GM19438 (cell line): ENCODE measurements around the gene FAM53A.
"Not testable (repeated sequence)": the region's sequence is repeated elsewhere in the genome, so short reads cannot be mapped to it uniquely, and the experiment has no call there.

Experiments
- ATAC-seq: cut with Tn5 transposase; IDR thresholded peaks from one replicate; pipeline ENCODE4 v1.9.1; 2021; ENCODE audit warnings: low read depth; ENCODE audit not compliant: unreplicated experiment

FAM53A gene

DNA sequence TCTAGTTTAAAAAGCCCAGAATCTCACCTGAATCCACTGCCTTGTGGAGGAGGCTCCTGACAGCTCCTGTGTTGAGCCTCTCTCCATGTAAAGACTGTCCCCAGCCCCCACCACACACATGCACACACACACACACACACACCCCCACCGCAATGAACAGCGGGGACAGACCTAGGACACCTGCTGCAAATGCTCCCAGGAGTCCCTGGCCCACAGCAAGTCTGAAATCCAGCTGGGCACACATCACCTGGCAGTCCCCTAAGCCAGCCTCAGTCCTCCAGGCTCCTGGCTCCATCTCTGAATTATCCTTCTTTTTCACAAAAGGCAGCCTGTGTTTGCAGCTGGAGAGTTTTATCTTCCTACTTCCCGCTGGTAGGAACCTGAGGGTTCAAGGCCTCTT, 6.6 kb upstream of the FAM53A start:
- no peak for ATAC-seq

DNA sequence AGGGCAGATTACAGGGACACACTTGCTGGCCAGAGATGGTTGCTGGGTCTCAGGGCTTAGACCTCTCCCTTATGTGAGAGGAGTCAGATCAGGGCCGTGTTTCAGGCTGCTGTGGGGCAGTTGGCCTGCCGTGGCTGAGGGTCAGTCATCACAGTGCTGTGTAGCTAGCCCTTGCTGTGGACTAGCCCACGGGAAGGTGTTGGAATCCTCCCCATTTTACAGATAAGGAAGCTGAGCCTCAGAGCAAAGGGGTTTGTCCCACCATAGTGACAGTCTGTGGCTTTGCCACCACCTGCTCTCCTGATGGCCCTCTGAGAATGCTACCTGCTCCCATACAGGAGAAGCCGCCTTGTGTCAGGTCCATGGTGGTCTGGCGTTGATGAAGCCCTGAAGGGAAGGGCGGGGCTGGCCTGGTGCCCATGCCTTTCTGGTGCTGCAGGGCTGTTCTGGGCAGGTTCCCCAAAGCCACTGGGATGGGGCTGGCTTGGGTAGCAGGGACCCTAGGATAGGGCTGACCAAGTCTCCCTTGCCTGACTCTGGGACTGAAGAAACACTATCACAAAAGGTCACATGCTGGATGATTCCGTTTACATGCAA, 2.4 kb upstream of the FAM53A start:
- no peak for ATAC-seq

DNA sequence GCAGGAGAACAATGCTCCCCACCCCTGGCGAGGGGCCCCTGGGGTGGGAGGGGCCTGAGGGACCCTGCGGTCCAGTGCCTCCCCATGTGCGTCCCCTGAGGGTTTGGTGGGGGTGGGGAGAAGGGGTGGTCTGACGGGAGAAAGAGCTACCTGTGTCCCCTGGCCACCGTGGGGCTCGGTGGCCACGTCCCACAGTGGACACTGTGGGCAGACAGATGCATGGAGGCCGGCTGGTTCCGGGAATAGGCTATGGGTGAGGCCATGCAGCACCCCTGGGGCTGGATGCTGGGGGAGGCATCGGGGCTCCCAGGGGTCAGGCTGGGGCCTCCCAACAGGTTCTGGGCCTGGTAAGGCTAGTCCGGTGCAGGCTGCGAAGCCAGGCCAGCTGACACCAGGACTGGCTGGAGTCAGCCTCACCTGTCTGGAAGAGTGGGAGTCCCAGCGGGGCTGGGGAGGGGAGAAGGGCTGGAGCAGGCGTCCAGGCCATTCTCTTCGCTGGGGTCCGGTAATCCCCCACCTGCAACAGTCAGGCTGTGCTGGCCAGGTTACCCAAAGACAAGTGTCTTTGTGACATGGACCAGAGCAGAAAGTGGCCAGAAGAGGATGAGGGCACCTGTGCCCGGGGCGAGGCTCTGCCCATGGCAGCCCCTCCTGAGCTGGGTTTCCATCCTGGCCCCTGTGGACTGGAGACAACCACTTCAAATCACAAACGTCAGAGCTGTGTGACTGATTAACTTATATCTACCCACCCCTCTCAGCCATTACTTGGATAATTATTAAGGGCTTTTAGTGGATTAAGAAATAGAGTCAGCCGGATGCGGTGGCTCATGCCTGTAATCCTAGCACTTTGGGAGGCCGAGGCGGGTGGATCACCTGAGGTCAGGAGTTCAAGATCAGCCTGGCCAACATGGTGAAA, 1.4 kb upstream of the FAM53A start:
- no peak for ATAC-seq

GRCh38 chr4:1684506-1685234, 557 bp upstream of the FAM53A start:
- ATAC-seq, result peak; percentile 13

GRCh38 chr4:1683261-1683735, 815 bp downstream of the FAM53A start:
- no peak for ATAC-seq

DNA sequence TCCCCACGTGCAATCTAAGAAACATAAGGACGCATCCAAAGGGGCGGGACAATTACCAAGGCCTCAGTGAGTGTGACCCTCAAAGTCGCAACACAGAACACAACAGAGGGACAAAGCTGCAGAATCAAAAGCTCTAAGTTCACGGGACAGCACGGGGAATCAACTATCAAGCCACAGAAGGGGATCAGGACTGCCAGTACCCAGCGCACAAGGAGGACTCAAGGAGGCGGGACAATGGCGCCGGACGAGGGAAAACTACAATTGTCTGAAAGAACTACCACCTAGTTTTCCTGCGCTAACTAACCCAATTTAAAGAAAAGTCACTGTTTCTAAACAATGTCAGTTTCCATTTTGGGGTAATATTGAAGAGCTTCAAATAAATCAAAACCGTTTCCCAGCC, 1.3 kb downstream of the FAM53A start:
- ATAC-seq, result no peak

DNA sequence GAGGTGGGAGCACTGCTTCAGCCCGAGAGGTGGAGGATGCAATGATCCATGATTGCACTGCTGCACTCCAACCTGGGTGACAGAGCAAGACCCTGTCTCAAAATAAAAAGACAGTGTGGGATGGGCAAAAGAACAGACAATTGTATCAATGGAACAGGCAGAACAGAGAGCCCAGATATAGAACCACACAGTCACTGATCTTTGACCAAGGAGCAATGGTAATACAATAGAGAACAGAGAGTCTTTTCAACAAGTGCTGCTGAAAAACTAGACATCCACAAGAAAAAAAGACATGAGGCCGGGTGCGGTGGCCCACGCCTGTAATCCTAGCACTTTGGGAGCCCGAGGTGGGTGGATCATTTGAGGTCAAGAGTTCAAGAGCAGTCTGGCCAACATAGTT, 5.9 kb downstream of the FAM53A start:
- ATAC-seq, result no peak

DNA sequence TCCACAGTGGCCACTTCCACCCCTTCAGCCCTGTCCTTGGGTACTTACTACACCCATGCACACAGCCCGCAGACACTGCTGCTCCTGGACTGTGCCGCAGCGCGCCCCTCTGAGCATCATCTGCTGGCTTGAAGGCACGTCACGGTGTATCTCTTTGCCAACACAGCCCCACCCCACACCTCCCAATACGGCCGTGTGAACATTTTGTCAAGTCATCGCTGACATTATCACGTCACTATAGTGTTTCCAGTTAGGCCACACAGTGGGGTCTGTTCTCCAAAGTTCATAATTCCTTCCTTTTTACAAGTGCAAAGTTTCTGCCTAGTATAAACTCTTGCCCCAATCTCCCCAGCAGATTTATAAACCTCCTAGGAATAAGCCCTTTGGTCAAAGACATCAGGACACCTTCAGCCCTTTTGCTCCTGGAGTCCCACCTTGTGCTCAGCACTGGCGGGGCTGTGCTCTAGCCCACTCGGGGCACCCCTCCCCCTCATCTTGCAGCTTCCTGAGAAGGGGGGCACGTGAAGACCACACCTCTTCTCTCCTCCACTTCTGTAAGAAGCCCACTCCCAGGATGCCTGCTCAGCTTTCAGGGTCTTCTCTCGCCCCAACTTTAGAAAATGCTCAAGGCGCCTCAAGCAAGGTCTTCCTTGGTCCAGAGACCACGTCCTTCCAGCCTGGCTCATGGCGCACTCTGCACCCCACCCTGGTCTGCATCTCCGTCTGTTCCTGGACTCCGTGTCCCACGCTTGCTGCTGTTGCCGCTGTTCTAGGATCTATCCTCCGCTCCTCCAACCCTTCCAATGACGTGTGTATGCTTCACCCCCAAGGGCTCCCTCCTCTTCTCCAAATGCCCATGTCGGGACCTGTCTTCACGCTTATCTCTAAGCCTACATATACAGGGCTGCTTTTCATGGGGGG, 7.2 kb downstream of the FAM53A start:
- ATAC-seq, result no peak

DNA sequence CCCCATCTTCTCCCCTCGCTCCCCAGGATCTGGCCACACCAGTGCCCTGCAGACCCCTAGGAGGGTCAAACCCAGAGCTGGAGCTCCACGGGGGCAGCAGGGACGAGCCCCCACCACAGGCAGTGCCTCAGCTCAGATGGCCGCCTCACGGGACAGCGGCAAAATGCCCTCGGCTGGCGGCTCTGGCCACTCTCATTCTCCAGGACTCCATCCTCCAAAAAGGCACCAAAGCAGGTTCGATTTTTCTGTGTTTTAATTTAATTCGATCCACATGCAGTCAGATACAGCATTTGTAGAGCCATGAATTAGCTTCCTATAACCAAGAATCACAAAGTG, 8.3 kb downstream of the FAM53A start:
- ATAC-seq, result no peak

DNA sequence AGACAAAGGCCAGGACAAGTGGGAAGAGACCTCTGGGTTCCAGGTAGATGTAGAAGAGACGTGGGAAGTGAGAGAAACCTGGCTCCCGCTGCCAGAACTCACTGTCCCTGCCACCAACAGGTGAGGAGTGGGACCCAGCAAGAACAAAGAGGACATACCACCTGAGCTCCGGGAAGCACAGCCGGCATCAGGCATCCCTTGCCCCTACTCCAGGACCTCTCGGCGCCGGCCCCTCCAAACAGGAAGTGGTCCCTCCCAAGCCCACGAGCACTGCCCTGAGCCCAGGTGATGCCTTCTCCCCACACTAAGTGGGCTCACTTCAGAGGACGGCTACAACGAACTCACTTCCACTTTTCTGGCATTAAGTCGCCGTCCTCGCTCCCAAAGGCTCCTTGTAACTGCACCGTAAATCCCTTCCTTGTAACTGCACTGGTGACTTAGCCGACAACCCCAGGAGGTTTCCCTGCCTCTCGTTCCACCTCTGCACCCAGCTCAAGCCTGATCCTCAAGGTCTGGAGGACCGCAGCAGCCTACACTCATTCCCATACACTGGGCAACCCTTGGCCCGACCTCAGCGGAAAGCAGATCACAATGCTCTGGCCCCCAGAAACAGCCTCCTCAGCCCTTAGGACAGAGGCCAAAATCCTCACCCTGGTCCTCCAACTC, 8.8 kb downstream of the FAM53A start:
- no peak for ATAC-seq

- ATAC-seq, result no peak
These were observed 9.4 kb downstream of the FAM53A start for GRCh38 chr4:1674682-1675081.

- no peak for ATAC-seq
These were observed 10.4 kb downstream of the FAM53A start for GRCh38 chr4:1673671-1674070.

GRCh38 chr4:1671011-1671410, 13.1 kb downstream of the FAM53A start:
- not testable (repeated sequence) for ATAC-seq

DNA sequence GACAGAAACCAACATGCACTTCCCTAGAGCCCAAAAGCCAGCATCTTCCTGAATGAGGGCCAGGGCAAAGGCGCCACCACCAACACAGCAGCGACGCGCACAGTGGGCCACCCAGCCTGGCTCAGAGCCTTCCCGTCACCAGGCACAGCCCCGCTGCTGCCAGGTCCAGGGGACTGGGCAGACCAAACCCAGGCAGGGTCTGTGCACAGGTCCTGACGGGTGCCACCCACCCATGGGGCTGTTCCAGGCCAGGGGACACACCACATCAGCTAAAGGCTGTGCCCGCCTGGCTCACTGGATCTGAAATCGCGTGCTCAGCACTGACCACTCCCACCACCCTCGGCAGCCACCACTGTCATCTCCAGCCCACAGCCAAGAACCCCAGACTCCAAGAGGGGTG, 13.8 kb downstream of the FAM53A start:
- ATAC-seq, result no peak

DNA sequence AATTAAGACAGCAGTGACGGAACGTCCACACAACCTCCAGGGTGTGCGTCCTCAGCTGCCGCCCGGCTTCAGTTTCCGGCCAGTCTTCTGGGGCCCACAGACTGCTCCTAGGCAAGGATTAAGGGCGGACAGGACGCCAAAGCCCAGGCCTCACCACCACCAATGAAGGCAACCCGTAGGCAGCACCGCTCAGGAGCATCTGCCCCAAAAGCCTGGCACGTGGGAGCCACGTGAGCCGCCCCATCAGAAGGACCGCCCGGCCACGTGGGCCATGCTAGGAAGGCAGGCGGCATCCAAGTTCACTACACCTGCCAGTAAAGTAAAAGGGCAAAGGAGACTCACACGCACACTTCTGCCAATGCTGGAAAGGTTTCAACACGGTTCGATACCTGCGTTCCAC, 14.3 kb downstream of the FAM53A start:
- no peak for ATAC-seq

DNA sequence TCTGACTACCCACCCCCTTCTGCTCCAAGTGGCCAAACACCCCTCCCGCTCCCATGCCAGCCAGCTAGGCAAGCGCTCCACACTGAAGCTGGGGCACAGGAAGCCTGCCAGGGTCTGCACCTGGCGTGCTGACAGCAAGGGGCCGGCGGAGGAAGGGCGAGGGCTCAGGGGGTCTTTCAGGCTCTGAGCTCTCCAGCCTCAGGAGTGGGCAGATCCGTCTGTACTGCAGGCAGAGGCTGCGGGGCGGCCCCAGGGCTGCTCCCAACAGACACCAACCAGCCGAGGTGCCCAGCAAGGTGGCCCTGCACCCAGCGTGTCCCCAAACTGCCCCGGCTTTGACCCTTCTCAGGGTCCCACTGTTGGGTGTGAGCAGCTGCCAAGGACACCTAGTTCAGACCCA, 14.8 kb downstream of the FAM53A start:
- ATAC-seq, result no peak

DNA sequence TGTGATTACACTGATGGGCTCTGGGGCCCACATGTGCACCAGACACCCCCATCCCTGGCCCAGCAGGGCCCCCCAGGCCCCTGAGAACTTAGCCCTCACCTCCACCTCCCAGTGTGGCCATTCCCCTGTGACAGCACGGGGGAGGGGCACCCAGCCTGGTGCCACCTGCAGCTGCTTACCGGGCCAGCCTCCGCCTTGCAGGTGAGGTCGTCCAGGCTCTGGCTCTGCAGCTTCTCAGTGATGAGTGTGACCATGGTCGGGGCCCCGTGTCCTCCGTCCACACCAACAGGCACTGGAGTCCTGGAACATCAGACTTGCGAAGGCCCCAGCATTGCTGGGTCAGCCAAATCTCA, 15.6 kb downstream of the FAM53A start:
- ATAC-seq, result no peak

GRCh38 chr4:1667273-1667672, 16.8 kb downstream of the FAM53A start:
- no peak for ATAC-seq

- no peak for ATAC-seq
These were observed 17.7 kb downstream of the FAM53A start for GRCh38 chr4:1666391-1666790.

- no peak for ATAC-seq
These were observed 20.0 kb downstream of the FAM53A start for GRCh38 chr4:1664141-1664540.
